GM10248 (cell line): Measurements from ENCODE around the gene GPR152.

Experiments
- CTCF ChIA-PET: fragments of 300-600 bp; sonication (Branson Sonifier 250); formaldehyde crosslinking; extraction: SDS; loops from one replicate; lab custom pipeline; 2021; ENCODE audit warnings: antibody characterized with exemption; lab: Yijun Ruan, JAX
- POLR2A ChIA-PET: fragments of 350-650 bp; sonication (Branson Sonifier 250); formaldehyde crosslinking; extraction: SDS; loops from one replicate; lab custom pipeline; 2020; ENCODE audit warnings: antibody characterized with exemption; lab: Yijun Ruan, JAX
- DNase-seq: peaks from one replicate; pipeline ENCODE4 v3.0.0; 2012; ENCODE audit errors: extremely low spot score
- CTCF ChIP-seq: IDR thresholded peaks from 2 replicates; pipeline ENCODE4 v1.5.1; 2012; ENCODE audit warnings: mild to moderate bottlenecking, low read depth; ENCODE audit errors: extremely low read depth, missing control alignments, control extremely low read depth

Gene GPR152

GRCh38 chr11:67498544-67498972 is 46.0 kb upstream of the GPR152 start:
- POLR2A ChIA-PET, result interaction anchor here (0.5 to 1.1 kb wide), 2 partner anchors 24 to 79 kb away, joined by 3 read pairs; no protein-coding TSS in a partner anchor
- DNase-seq, result no peak
- no peak for TF ChIP-seq CTCF
- CTCF ChIA-PET, result interaction anchor here (1.3 kb wide), 1 partner anchor 59 kb away, joined by 3 read pairs; no protein-coding TSS in a partner anchor

- no peak for DNase-seq
- POLR2A ChIA-PET, result interaction anchor here (0.5 kb wide), 1 partner anchor 9 kb away, joined by 4 read pairs; no protein-coding TSS in a partner anchor
- CTCF ChIA-PET, result interaction anchor here (1.1 to 1.3 kb wide), 2 partner anchors 11 to 58 kb away, joined by 3 read pairs; no protein-coding TSS in a partner anchor
- no peak for TF ChIP-seq CTCF
Observed at GRCh38 chr11:67497656-67498291, 45.2 kb upstream of the GPR152 start.

DNA sequence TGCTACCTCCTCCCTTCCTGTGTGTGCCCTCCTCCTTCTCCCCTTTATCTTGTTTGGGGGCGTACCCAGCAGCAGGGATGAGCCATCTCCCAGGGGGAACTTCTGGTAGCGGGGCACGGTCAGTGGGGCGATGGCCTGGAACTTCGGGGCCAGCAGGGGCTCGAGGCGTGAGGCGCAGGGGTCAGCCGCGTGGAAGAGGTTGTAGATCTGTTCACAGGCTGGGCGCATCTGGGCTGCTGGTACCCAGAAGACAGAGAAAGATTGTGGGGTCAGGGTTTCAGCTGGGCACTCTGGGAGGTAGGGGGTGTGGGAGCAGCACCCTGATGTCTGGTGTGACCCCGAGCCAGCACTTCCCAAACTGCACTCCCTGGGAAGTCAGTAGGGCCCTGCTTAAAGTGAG is 43.6 kb upstream of the GPR152 start:
- ChIA-PET CTCF (no interaction called here), POLR2A (no interaction called here)
- no peak for TF ChIP-seq CTCF
- no peak for DNase-seq

- ChIA-PET POLR2A (no interaction called here), CTCF (no interaction called here)
- TF ChIP-seq CTCF, result no peak
- no peak for DNase-seq
Observed at GRCh38 chr11:67495234-67496005, 42.9 kb upstream of the GPR152 start.

- ChIA-PET CTCF (interaction anchor here (2.5 kb wide), 1 partner anchor 93 kb away, joined by 15 read pairs; the partner anchor contains the start of gene PPP1CA), POLR2A (no interaction called here)
- no peak for DNase-seq
Observed at GRCh38 chr11:67494371-67495233, 42.1 kb upstream of the GPR152 start.

More at GRCh38 chr11:67494371-67495233, 42.1 kb upstream of the GPR152 start:
- TF ChIP-seq CTCF, result no peak
